ENCODE results near the gene CLPX.
"Not testable (repeated sequence)": the region's sequence is repeated elsewhere in the genome, so short reads cannot be mapped to it uniquely, and the experiment has no call there.

Gene CLPX

GRCh38 chr15:65184868-65185717, at the start of gene CLPX:
Gene CLPX (minus strand): TSS chr15:65185342. CDS start chr15:65185153, 189 bp downstream.
- peak in 1 of 2 experiments; percentile 23 for DNase-seq

- no peak for DNase-seq
Observed at GRCh38 chr15:65233696-65234095, 48.6 kb upstream of the CLPX start.

- no peak for DNase-seq
Observed at GRCh38 chr15:65232520-65232919, 47.4 kb upstream of the CLPX start.

GRCh38 chr15:65231306-65231705, 46.2 kb upstream of the CLPX start:
- DNase-seq, result no peak

- DNase-seq, result not testable (repeated sequence)
Observed at GRCh38 chr15:65226901-65227300, 41.8 kb upstream of the CLPX start.

GRCh38 chr15:65226221-65226620, 41.1 kb upstream of the CLPX start:
- no peak for DNase-seq

GRCh38 chr15:65223996-65224395, 38.9 kb upstream of the CLPX start:
- no peak for DNase-seq

- no peak for DNase-seq
Observed at GRCh38 chr15:65222891-65223290, 37.7 kb upstream of the CLPX start.

- DNase-seq, result no peak
Observed at GRCh38 chr15:65221697-65222096, 36.6 kb upstream of the CLPX start.

- DNase-seq, result no peak
Observed at GRCh38 chr15:65219137-65219536, 34.0 kb upstream of the CLPX start.

GRCh38 chr15:65217526-65218482, 32.7 kb upstream of the CLPX start:
- no peak for DNase-seq

GRCh38 chr15:65215496-65215895, 30.4 kb upstream of the CLPX start:
- DNase-seq, result no peak

- DNase-seq, result no peak
Observed at GRCh38 chr15:65214010-65214409, 28.9 kb upstream of the CLPX start.

- DNase-seq, result no peak
Observed at GRCh38 chr15:65213241-65213640, 28.1 kb upstream of the CLPX start.

GRCh38 chr15:65212097-65212496, 27.0 kb upstream of the CLPX start:
- no peak for DNase-seq

GRCh38 chr15:65211482-65211982, 26.4 kb upstream of the CLPX start:
- DNase-seq, result no peak

GRCh38 chr15:65210770-65211481, 25.8 kb upstream of the CLPX start, which contains the start of gene CILP:
Gene CILP (minus strand): TSS chr15:65211473. CDS start chr15:65209755, 1,718 bp downstream.
- no peak for DNase-seq

- no peak for DNase-seq
Observed at GRCh38 chr15:65209701-65210643, 24.8 kb upstream of the CLPX start.

- DNase-seq, result no peak
Observed at GRCh38 chr15:65208647-65209046, 23.5 kb upstream of the CLPX start.

- no peak for DNase-seq
Observed at GRCh38 chr15:65207280-65207840, 22.2 kb upstream of the CLPX start.

- DNase-seq, result no peak
Observed at GRCh38 chr15:65206750-65207149, 21.6 kb upstream of the CLPX start.

All from cerebellar nuclear complex (tissue), 1 donor.